Measurements from ENCODE around the gene TMCC3. TPM values are rescaled to one million over a fixed set of nuclear protein-coding genes. Genes with fewer than 3 reads are reported as not detected.
"Not testable (repeated sequence)": the region's sequence is repeated elsewhere in the genome, so short reads cannot be mapped to it uniquely, and the experiment has no call there.

Gene TMCC3
- 0.10 and 0.38 TPM in 2 replicates for total RNA-seq (2014; rRNA removed; shearing (Covaris generic); ENCODE audit: low replicate concordance)

GRCh38 chr12:94650143-94651056 lies at the start of gene TMCC3:
TMCC3 (minus strand) TSS chr12:94650557; CDS start chr12:94650430, 127 bp downstream.
- DNase-seq (ENCODE audit: low read depth), result peak; percentile 36
- in situ Hi-C loops (cut with HindIII; ENCODE audit: low pct_unique_long_range_greater_than_20kb, low sequenced_read_pairs), result no loop called here

GRCh38 chr12:94699801-94700200 lies 49.4 kb upstream of the TMCC3 start:
- peak; percentile 56 for DNase-seq (ENCODE audit: low read depth)
- in situ Hi-C loops (cut with HindIII; ENCODE audit: low pct_unique_long_range_greater_than_20kb, low sequenced_read_pairs), result no loop called here

DNA sequence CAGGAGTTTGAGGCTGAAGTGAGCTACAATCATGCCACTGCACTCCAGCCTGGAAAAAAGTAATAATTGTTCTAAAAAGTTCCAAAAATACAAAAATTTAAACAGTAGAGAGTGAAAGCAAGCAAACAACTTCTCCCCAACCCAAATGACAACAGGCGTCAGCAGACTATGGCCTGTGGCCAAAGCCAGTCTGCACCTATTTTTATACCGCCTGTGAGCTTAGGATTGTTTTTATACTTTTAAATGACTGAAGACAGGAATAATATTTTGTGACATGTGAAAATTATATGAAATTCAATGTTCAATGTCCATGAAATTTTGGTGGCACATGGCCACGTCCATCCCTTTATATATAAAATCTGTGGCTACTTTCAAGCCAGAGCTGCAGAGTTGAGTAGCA lies 48.2 kb upstream of the TMCC3 start:
- in situ Hi-C loops (cut with HindIII; ENCODE audit: low pct_unique_long_range_greater_than_20kb, low sequenced_read_pairs), result no loop called here
- no peak for DNase-seq (ENCODE audit: low read depth)

- in situ Hi-C loops (cut with HindIII; ENCODE audit: low pct_unique_long_range_greater_than_20kb, low sequenced_read_pairs), result no loop called here
- DNase-seq (ENCODE audit: low read depth), result no peak
These were observed 47.3 kb upstream of the TMCC3 start for GRCh38 chr12:94697631-94698030.

DNA sequence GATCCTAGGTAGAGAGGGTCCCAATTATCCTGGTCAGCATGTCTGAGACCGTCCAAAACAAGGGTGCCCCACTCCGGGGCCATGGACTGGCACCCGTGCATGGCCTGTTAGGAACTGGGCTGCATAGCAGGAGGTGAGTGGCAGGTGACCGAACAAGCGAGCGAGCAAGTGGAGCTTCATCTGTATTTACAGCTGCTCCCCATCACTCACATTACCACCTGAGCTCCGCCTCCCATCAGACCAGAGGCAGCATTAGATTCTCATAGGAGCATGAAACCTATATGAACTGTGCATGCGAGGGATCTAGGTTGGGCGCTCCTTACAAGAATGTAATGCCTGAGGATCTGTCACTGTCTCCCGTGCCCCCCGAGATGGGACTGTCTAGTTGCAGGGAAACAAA lies 44.4 kb upstream of the TMCC3 start:
- in situ Hi-C loops (cut with HindIII; ENCODE audit: low pct_unique_long_range_greater_than_20kb, low sequenced_read_pairs), result no loop called here
- no peak for DNase-seq (ENCODE audit: low read depth)

GRCh38 chr12:94692826-94693225 lies 42.5 kb upstream of the TMCC3 start:
- DNase-seq (ENCODE audit: low read depth); in situ Hi-C loops (cut with HindIII; ENCODE audit: low pct_unique_long_range_greater_than_20kb, low sequenced_read_pairs): not testable (repeated sequence)

- in situ Hi-C loops (cut with HindIII; ENCODE audit: low pct_unique_long_range_greater_than_20kb, low sequenced_read_pairs), result no loop called here
- DNase-seq (ENCODE audit: low read depth), result no peak
These were observed 39.9 kb upstream of the TMCC3 start for GRCh38 chr12:94690198-94690771.

GRCh38 chr12:94689646-94690036 lies 39.3 kb upstream of the TMCC3 start:
- DNase-seq (ENCODE audit: low read depth), result no peak
- in situ Hi-C loops (cut with HindIII; ENCODE audit: low pct_unique_long_range_greater_than_20kb, low sequenced_read_pairs), result no loop called here

- no peak for DNase-seq (ENCODE audit: low read depth)
- in situ Hi-C loops (cut with HindIII; ENCODE audit: low pct_unique_long_range_greater_than_20kb, low sequenced_read_pairs), result no loop called here
These were observed 38.8 kb upstream of the TMCC3 start for GRCh38 chr12:94689002-94689645.

GRCh38 chr12:94687891-94688290 lies 37.5 kb upstream of the TMCC3 start:
- DNase-seq (ENCODE audit: low read depth), result no peak
- in situ Hi-C loops (cut with HindIII; ENCODE audit: low pct_unique_long_range_greater_than_20kb, low sequenced_read_pairs), result no loop called here

DNA sequence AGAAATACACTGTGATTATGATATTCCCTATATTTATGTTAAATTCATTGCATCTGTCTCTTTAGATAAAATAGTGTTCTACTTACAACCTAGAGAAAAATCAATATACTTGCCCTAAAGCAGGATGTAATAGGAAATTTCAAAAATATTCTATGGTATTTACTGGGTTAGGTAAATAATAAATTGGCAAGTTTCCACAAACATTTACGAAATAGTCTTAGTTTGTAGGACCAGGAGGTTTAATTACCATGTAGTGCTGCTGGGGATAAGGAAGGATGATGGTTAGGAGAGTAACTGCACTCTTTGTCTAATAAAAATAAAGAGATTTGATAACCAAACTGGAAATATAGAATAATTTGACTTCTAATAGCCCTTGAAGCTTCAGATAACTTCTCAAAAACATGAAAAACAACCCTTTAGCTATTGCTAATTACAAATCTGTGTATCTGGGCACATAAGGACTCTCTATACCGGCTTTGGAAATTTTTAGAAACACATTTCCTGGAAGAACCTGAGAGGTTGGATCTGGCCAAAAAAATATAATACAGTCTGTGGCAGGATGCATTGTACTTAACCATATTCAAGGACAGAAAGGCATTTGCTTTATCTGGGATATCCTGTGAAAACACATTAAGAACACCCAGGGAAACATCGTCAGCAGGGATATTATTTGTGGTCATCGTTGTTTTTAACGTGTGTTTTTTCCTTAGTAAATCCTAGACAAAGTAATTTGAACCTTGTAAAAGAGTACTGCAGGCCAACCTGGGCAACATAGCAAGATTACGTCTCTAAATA lies 36.7 kb upstream of the TMCC3 start:
- DNase-seq (ENCODE audit: low read depth), result no peak

GRCh38 chr12:94684416-94685142 lies 34.2 kb upstream of the TMCC3 start:
- in situ Hi-C loops (cut with HindIII; ENCODE audit: low pct_unique_long_range_greater_than_20kb, low sequenced_read_pairs), result no loop called here
- no peak for DNase-seq (ENCODE audit: low read depth)

More for the DNA sequence above, 36.7 kb upstream of the TMCC3 start:
- in situ Hi-C loops (cut with HindIII; ENCODE audit: low pct_unique_long_range_greater_than_20kb, low sequenced_read_pairs), result no loop called here

GRCh38 chr12:94679554-94680195 lies 29.3 kb upstream of the TMCC3 start:
- no peak for DNase-seq (ENCODE audit: low read depth)

GRCh38 chr12:94678849-94679248 lies 28.5 kb upstream of the TMCC3 start:
- in situ Hi-C loops (cut with HindIII; ENCODE audit: low pct_unique_long_range_greater_than_20kb, low sequenced_read_pairs), result no loop called here
- no peak for DNase-seq (ENCODE audit: low read depth)

More at GRCh38 chr12:94679554-94680195, 29.3 kb upstream of the TMCC3 start:
- in situ Hi-C loops (cut with HindIII; ENCODE audit: low pct_unique_long_range_greater_than_20kb, low sequenced_read_pairs), result no loop called here

DNA sequence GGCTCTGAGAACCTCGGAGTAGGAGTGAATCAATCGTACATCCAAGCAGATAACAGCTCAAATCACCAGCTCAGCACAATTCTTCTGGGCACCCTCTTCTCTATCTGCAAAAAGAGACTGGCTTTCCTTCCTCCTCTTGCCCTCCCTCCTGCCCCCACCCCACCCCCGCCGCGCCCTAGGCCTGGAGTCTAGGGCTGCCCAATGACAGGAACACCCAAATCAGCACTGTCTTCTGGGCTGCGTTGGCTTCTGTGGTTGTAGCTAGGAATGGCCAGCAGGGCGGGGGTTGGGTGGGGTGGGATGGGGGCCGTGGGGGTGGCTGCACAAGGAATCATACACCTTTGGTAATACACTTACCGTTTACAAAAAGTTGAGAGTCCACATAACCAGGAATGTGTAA lies 28.0 kb upstream of the TMCC3 start:
- in situ Hi-C loops (cut with HindIII; ENCODE audit: low pct_unique_long_range_greater_than_20kb, low sequenced_read_pairs), result no loop called here
- no peak for DNase-seq (ENCODE audit: low read depth)

DNA sequence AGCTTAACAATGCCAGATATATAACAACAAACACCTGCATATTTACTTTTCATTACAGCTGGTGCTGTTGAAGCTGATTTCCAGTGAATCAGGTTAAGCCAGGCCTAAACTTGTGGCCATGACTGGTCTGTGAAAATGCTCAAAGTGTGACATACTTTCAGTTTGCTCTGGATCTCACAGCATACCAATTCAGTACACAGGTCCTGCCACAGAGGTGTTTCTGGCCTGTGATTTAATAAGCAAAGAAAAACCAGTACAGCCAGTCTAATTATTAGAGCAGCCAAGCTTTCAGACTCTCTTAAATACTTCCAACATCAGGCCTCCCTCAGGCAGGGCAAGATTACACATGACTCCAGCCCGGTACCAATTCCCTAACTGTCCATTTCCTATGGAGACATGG lies 27.4 kb upstream of the TMCC3 start:
- in situ Hi-C loops (cut with HindIII; ENCODE audit: low pct_unique_long_range_greater_than_20kb, low sequenced_read_pairs), result no loop called here
- no peak for DNase-seq (ENCODE audit: low read depth)

GRCh38 chr12:94676922-94677321 lies 26.6 kb upstream of the TMCC3 start:
- no peak for DNase-seq (ENCODE audit: low read depth)
- in situ Hi-C loops (cut with HindIII; ENCODE audit: low pct_unique_long_range_greater_than_20kb, low sequenced_read_pairs), result no loop called here

Measured in Caki2 (cell line).